Stimulated activated CD8-positive, alpha-beta memory T cell treated with anti-CD3 and anti-CD28 coated beads, Interleukin-7, amount 100 ng/mL, for 4 hours (primary cell): Measurements from ENCODE around the gene SEC31B.

Experiments
- DNase-seq, 2 donors: peaks; one replicate each; pipeline ENCODE4 v3.0.0-alpha.2; 2020; ENCODE audit warnings: low read depth in 2 of 2

Gene SEC31B

GRCh38 chr10:100447663-100448062 is 72.0 kb downstream of the SEC31B start:
- DNase-seq: no peak

GRCh38 chr10:100446130-100446761 is 73.4 kb downstream of the SEC31B start:
- no peak for DNase-seq

- DNase-seq: no peak
These were observed 77.1 kb downstream of the SEC31B start for GRCh38 chr10:100442548-100442947.

- no peak for DNase-seq
These were observed 80.9 kb downstream of the SEC31B start for GRCh38 chr10:100438674-100439315.
